ENCODE results near the gene STXBP1. TPM values are rescaled to one million over a fixed set of nuclear protein-coding genes. Genes with fewer than 3 reads are reported as not detected.

The STXBP1 gene
- total and polyA plus RNA-seq, 12 donors: 14.4 to 59.2 (median 46.4) TPM

DNA sequence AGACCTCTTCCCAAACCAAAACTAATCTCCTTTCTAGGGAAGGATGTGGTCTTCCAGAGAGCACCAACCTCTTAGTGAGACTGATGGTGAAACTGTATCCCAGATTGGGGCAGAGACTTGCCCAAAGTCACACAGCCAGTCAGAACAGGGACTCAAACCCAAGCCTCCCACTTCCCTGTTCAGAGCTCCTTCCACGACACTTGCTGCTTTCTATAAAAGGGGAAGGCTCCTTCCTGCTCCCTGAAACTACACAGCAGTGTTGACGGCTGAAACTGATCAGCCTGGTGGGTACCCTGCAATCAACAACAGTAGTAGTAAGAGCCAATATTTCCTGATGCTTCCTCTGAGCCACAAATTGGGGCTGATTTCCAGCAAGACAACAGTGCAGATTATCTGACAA, 121.5 kb downstream of the STXBP1 start:
- TF ChIP-seq, protein P1, sequence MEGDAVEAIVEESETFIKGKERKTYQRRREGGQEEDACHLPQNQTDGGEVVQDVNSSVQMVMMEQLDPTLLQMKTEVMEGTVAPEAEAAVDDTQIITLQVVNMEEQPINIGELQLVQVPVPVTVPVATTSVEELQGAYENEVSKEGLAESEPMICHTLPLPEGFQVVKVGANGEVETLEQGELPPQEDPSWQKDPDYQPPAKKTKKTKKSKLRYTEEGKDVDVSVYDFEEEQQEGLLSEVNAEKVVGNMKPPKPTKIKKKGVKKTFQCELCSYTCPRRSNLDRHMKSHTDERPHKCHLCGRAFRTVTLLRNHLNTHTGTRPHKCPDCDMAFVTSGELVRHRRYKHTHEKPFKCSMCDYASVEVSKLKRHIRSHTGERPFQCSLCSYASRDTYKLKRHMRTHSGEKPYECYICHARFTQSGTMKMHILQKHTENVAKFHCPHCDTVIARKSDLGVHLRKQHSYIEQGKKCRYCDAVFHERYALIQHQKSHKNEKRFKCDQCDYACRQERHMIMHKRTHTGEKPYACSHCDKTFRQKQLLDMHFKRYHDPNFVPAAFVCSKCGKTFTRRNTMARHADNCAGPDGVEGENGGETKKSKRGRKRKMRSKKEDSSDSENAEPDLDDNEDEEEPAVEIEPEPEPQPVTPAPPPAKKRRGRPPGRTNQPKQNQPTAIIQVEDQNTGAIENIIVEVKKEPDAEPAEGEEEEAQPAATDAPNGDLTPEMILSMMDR (IDR thresholded peaks at IDR 0.05): no peak
- Histone ChIP-seq H3K27me3 (no peaks in the 10 kb centered on the region), H3K36me3 (peaks cover 0 to 38% (median 10%) of the 10 kb centered on the region in 9 donors), H3K9me3 (no peaks in the 10 kb centered on the region), H3K4me1 (peaks cover 10 to 30% (median 14%) of the 10 kb centered on the region in 9 donors), H3K4me3 (no peak overlapping the region), H3K27ac (peak overlapping the region in 1 of 10 donors; percentile 96)
- ATAC-seq (no peak), DNase-seq (no peak)
- WGBS, 2 donors: 84% methylated on average over 2 of the region's 2 CpGs
- intact Hi-C loops (cut with DNase I): loop anchor here (1.0 to 10.0 kb wide), 14 partner anchors 49 to 231 kb away; partner anchors contain the start of gene AK1 (in 1 of the 10)

DNA sequence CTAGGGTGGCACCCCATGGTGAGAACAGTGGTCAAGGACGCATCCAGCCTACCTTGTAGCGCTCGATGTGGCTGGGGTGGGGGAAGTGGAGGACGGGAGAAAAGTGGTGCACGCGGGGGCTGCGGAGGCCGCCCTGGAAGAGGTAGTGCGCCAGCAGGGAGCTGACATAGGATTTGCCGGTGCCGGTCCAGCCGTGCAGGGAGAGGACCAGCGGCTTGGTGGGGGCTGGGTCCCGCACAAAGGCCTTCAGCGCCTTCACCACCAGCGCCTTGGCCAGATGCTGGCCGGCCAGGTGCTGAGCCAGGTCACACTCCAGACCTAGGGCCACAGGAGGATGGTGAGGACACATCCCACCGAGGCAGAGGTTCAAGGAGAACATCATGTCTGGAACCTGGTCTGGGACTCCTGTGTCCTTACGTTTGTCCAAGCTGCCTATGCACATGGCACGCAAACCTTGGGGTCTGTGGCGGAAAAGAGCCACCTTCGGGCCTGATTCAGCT, 122.2 kb downstream of the STXBP1 start:
- Histone ChIP-seq H3K27me3 (no peaks in the 10 kb centered on the region), H3K36me3 (peaks cover 0 to 44% (median 10%) of the 10 kb centered on the region in 9 donors), H3K4me1 (peaks cover 10 to 30% (median 14%) of the 10 kb centered on the region in 9 donors), H3K9me3 (no peaks in the 10 kb centered on the region), H3K27ac (peak overlapping the region; percentile 90 to 99 (median 97)), H3K4me3 (peak overlapping the region in 9 of 10 donors; percentile 46 to 95 (median 79))
- TF ChIP-seq, protein P1 (IDR thresholded peaks at IDR 0.05): no peak
- WGBS, 2 donors: 40 to 52% methylated on average over 22 of the region's 22 CpGs
- DNase-seq: no peak
- peak in 1 of 8 donors; percentile 1 for ATAC-seq
- intact Hi-C loops (cut with DNase I): loop anchor here (1.0 to 10.0 kb wide), 13 partner anchors 49 to 232 kb away; partner anchors contain the start of gene AK1 (in 1 of the 10)

DNA sequence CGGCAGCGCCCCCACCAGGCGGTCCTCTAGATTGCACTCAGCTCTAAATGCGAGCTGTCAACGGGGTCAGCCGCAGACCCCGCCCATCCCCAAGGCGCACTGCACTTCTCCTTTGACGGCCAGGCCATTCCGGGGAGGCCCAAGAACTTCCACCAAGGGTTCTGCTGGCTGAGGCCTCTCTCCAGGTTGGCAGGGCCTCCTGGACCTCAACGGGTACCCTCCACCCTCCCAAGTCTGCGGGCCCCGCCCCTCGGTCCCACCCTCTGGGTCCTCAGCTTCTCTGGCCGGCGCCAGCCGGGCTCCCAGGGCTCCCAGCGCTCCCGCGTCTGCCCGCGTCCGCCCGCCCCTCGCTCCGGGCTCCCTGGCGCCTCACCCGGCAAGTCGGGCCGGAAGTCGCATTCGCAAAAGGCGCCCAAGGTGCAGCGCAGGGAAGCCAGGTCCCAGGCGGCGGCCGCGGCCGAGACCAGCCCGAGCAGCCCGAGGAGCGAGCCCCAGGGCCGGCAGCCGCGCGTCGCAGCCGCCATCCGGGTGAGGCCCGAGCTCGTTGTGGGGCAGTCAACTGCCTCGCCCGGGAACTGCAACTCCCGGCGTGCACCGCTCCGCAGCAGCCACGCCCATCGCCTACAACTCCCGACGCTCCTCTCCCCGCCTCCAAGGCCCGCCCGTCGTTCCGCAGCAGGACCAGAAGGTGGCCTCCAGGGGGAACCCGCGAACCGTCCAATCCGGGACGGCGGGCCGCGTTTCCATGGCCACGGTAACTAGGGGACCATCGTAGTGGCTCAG, 122.9 kb downstream of the STXBP1 start, which contains the start of gene TOR2A:
TSS of gene TOR2A (minus strand) at position 548 of the 783 bp plus-strand sequence. CDS start at position 524, 24 bp downstream.
- ATAC-seq: peak; percentile 94 to 97 (median 95)
- peak within 1 kb of the TSS; percentile 46 to 95 (median 78) for H3K4me3 ChIP-seq
- TF ChIP-seq, protein P1 (IDR thresholded peaks at IDR 0.05): peak; percentile 90 to 99 (median 95)
- no peaks in the 10 kb centered on the region for H3K27me3 ChIP-seq
- peaks cover 10 to 35% (median 19%) of the 10 kb centered on the region in 9 donors for H3K4me1 ChIP-seq
- intact Hi-C loops (cut with DNase I): loop anchor here (1.0 to 10.0 kb wide), 18 partner anchors 47 to 233 kb away; partner anchors contain the start of genes AK1 (in 1 of the 10) and ST6GALNAC4 (in 1 of the 10)
- H3K9me3 ChIP-seq: no peaks in the 10 kb centered on the region
- 0 to 1% methylated on average over 69 to 76 of the region's 76 CpGs for WGBS, 2 donors
- H3K27ac ChIP-seq: peak within 1 kb of the TSS; percentile 90 to 99 (median 97)
- H3K36me3 ChIP-seq: peaks cover 0 to 51% (median 10%) of the 10 kb centered on the region in 9 donors
- peak; percentile 98 to 99 for DNase-seq

DNA sequence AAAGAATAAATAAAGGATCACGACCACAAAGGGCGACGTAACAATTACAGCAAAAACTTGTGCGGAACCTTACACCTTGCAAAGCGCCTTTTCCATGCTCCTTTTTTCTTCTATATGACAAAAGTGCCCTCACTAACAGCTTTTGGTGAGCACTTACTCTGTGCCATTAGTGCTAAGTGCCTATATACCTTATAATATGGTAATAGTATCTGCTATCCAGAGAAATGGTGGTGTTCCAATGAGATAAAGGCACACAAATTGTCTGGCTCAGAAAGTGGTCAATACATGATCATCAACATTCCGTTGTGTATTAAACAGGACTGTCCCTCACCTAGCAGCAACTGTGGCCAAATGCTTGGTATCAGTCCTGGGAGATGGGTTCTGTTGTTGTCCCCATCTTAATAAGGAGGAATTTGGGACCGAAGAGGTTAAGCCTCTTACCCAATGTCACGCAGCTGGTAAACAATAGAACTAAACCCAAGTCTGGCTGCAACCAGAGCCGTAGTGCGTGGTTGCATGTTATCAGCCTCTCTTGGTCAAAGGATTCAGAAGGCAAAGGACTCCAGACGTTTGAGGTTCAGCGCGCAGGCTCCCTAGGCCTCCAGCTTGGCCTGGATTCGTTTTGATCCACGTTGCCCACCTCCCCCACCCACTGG, 123.6 kb downstream of the STXBP1 start:
- Histone ChIP-seq H3K27ac (peak overlapping the region in 8 of 10 donors; percentile 21 to 99 (median 96)), H3K4me1 (peaks cover 12 to 42% (median 25%) of the 10 kb centered on the region in 9 donors), H3K36me3 (peaks cover 0 to 58% (median 10%) of the 10 kb centered on the region in 9 donors), H3K27me3 (no peaks in the 10 kb centered on the region), H3K9me3 (no peaks in the 10 kb centered on the region), H3K4me3 (peak overlapping the region in 5 of 10 donors; percentile 69 to 95 (median 79))
- WGBS, 2 donors: 25 to 26% methylated on average over 15 of the region's 15 CpGs
- TF ChIP-seq, protein P1 (IDR thresholded peaks at IDR 0.05): no peak
- no peak for ATAC-seq
- intact Hi-C loops (cut with DNase I): loop anchor here in 9 of 10 donors (1.0 to 10.0 kb wide), 16 partner anchors 47 to 231 kb away; partner anchors contain the start of genes AK1 (in 1 of the 9) and ST6GALNAC4 (in 1 of the 9)
- no peak for DNase-seq

All from heart right ventricle (tissue), 16 donors.